GM04504 (cell line): ENCODE measurements around the gene MCAT.
"Not testable (repeated sequence)": the region's sequence is repeated elsewhere in the genome, so short reads cannot be mapped to it uniquely, and the experiment has no call there.

Experiments used
- DNase-seq: peaks from one replicate; pipeline ENCODE4 v3.0.0-alpha.2; 2012; ENCODE audit warnings: low read depth

The MCAT gene

GRCh38 chr22:43126501-43127165 is 16.6 kb downstream of the MCAT start:
- DNase-seq, result peak; percentile 44

- no peak for DNase-seq
Observed at GRCh38 chr22:43118953-43119458, 24.2 kb downstream of the MCAT start.

- DNase-seq, result no peak
Observed at GRCh38 chr22:43118024-43118849, 25.0 kb downstream of the MCAT start.

- DNase-seq, result no peak
Observed at GRCh38 chr22:43116932-43117331, 26.3 kb downstream of the MCAT start.

GRCh38 chr22:43114958-43115357 is 28.2 kb downstream of the MCAT start:
- no peak for DNase-seq

GRCh38 chr22:43113526-43114251 is 29.5 kb downstream of the MCAT start:
- DNase-seq, result no peak

GRCh38 chr22:43110927-43111623 is 32.1 kb downstream of the MCAT start:
- no peak for DNase-seq

GRCh38 chr22:43110444-43110926 is 32.7 kb downstream of the MCAT start, which contains the start of gene BIK:
Gene BIK, plus strand, starts transcription at chr22:43110750. Its CDS starts 13,273 bp downstream, at chr22:43124023.
- DNase-seq, result no peak

- DNase-seq, result no peak
Observed at GRCh38 chr22:43109921-43110443, 33.2 kb downstream of the MCAT start.

- no peak for DNase-seq
Observed at GRCh38 chr22:43109511-43109910, 33.7 kb downstream of the MCAT start.

GRCh38 chr22:43106302-43106701 is 36.9 kb downstream of the MCAT start:
- no peak for DNase-seq

GRCh38 chr22:43104950-43105349 is 38.2 kb downstream of the MCAT start:
- not testable (repeated sequence) for DNase-seq

- not testable (repeated sequence) for DNase-seq
Observed at GRCh38 chr22:43104056-43104625, 39.1 kb downstream of the MCAT start.

GRCh38 chr22:43101306-43101705 is 41.9 kb downstream of the MCAT start:
- no peak for DNase-seq

GRCh38 chr22:43100225-43100624 is 43.0 kb downstream of the MCAT start:
- no peak for DNase-seq

GRCh38 chr22:43099095-43099494 is 44.1 kb downstream of the MCAT start:
- no peak for DNase-seq

- no peak for DNase-seq
Observed at GRCh38 chr22:43098356-43098755, 44.8 kb downstream of the MCAT start.

GRCh38 chr22:43096420-43096819 is 46.8 kb downstream of the MCAT start:
- no peak for DNase-seq

- no peak for DNase-seq
Observed at GRCh38 chr22:43094551-43094950, 48.6 kb downstream of the MCAT start.

- DNase-seq, result no peak
Observed at GRCh38 chr22:43094085-43094484, 49.1 kb downstream of the MCAT start.

- DNase-seq, result no peak
Observed at GRCh38 chr22:43092085-43092484, 51.1 kb downstream of the MCAT start.
